Erythroblast (primary cell): Measurements from ENCODE around the gene LYPD4.
"Not testable (repeated sequence)": the region's sequence is repeated elsewhere in the genome, so short reads cannot be mapped to it uniquely, and the experiment has no call there.

Experiments used
- DNase-seq, 2 experiments: peaks; one replicate each; lab custom pipeline; 2025; lab: John Stamatoyannopoulos, UW
- GATA1 ChIP-seq: IDR thresholded peaks from 2 replicates; pipeline ENCODE4 v1.6.1; 2011; ENCODE audit warnings: low read depth, mild to moderate bottlenecking, control low read depth, low read length, moderate library complexity
- POLR2A ChIP-seq: IDR thresholded peaks from 2 replicates; pipeline ENCODE4 v1.6.1; 2011; ENCODE audit warnings: mild to moderate bottlenecking, low read length

LYPD4 gene

GRCh38 chr19:41810301-41810700 lies 34.2 kb downstream of the LYPD4 start:
- no peak for DNase-seq

DNA sequence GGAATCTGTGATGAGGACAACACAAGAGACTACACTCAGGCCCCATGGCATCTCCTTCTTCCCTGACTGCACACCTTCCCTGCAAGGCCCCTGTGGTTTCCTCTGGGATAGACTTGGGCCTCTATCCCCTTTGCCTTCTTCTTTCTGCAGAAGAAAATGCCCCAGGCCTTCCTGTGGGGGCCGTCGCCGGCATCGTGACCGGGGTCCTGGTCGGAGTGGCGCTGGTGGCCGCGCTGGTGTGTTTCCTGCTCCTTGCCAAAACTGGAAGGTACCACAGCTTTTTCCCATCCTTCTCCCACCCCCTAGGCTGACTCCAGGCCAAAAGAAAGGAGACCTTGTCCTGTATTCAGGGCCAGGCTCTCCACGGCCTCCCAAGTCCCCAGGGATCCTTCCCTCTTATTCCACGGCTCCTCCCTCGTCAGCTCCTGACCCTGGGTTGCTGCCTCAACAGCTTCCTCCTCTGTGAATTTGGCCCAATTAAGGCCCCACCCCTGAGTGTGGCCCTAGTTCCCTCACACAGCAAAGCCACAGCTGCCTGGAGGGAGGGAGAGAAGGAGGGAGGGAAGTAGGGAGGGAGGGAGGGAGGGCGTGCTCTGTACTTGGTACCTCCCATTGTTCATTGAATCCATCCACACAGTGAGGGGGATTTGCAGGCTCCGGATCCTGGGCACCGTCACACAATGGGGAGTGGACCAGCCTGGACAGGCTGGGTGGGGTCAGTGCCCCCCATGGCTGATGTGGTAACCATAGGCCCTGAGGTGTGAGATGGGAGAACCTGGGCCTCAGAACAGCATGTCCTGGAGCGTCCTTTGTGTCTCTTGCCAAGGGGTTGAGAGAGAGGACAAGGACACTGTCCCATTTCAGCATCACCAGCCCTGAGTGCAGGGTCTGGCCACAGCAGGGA lies 35.6 kb downstream of the LYPD4 start:
- DNase-seq = no peak
- TF ChIP-seq GATA1 (no peak), POLR2A (no peak)

More at GRCh38 chr19:41810301-41810700, 34.2 kb downstream of the LYPD4 start:
- TF ChIP-seq GATA1 (no peak), POLR2A (no peak)

- TF ChIP-seq POLR2A = no peak
- TF ChIP-seq GATA1 = no peak
- DNase-seq = no peak
Measured at GRCh38 chr19:41807176-41807575, 37.3 kb downstream of the LYPD4 start.

DNA sequence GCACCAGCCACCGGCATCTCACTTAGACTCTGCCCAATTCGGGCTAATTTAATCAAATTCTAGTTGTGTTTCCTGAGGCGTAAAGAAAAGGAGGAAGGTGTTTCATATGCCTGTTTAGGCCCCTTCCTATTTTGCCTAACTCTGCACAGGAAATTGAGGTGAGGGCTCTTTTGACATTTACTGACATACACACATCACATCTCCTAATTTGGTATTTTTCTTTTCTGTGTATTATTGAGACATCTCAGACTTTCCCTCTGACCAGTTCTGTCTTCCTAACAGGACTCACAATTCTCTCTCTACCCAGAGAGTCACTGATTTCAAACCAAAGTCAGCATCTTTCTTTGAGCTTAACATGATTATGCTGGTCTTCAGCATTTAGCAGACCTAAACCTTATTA lies 40.1 kb downstream of the LYPD4 start:
- no peak for DNase-seq
- TF ChIP-seq GATA1 (no peak), POLR2A (no peak)

DNA sequence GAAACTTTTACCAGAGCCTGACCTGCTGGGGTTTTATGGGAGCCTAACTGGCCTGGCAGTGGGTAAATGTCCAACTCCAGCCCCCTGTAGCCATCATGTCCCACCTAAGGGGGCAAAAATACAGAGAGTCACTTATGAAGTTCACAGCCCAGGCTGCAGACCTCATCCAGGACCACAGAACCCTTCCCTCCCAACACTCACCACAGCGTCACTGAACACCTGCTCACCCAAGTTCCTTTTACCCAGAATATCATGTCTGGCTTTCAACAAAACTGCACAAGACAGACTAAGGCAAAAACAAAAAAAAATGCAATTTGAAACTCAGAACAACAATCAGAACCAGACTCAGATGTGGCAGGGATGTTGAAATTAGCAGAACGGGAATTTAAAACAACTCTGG lies 41.7 kb downstream of the LYPD4 start:
- no peak for DNase-seq

DNA sequence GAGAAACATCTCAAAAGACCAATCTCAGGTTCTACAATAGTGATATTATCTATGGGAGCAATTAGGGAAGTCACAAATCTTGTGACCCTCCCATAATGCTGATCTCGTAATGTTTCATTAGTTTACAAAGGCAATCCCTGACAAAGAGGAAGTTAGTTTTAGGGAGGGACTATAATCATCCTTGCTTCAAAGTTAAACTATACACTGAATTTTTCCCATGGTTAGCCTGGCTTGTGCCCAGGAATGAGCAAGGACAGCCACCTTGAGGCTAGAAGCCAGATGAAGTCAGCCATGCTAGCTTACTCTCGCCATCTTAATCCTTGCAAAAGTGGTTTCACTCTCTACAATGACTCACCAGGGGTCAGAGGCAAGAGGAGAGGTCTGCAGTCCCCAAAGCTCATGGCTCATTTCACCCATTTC lies 42.7 kb downstream of the LYPD4 start:
- DNase-seq = no peak
- TF ChIP-seq POLR2A (no peak), GATA1 (no peak)

More for the DNA sequence above, 41.7 kb downstream of the LYPD4 start:
- TF ChIP-seq GATA1 = no peak
- no peak for TF ChIP-seq POLR2A

GRCh38 chr19:41801031-41801430 lies 43.5 kb downstream of the LYPD4 start:
- DNase-seq = no peak
- TF ChIP-seq POLR2A (no peak), GATA1 (no peak)

- DNase-seq = no peak
- TF ChIP-seq GATA1 (no peak), POLR2A (no peak)
Measured at GRCh38 chr19:41799444-41800000, 45.0 kb downstream of the LYPD4 start.

DNA sequence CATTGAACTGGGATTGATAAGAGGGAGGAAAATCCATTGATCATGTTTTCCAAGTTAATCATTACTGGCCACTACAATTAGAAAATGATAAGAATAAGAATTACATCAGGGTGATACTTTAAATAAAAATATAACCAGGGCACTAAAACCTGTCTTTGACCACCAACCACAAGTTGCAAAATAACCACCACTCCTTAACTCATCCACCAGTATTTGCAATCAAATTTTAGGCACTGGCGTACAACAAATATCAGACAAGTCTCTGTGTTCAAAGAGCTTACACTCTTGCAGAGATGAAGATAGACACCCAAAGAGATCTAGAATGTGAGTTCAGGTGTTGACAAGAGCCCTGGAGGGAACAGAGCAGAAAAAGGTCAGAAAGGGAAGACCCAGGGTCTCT lies 47.6 kb downstream of the LYPD4 start:
- no peak for TF ChIP-seq POLR2A
- no peak for TF ChIP-seq GATA1
- DNase-seq = no peak

DNA sequence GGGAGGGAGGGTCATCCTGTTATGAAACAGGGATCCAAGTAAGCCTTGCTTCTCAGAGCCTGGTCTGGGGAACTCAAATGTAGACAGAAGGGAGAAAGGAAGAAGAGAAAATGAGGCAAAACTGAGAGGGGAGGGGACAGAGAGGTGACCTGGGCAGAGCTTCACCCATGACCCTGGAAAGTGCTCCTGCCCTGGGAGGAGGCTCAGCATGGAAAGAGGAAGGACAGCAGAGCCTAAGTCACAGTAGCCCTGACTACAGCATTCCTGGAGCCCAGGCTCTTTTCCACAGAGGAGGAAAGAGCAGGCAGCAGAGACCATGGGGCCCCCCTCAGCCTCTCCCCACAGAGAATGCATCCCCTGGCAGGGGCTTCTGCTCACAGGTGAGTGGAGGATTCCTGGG lies 48.1 kb downstream of the LYPD4 start, which contains the start of gene CEACAM3:
TSS of gene CEACAM3 (plus strand) at position 226 of the 400 bp plus-strand sequence. CDS start at position 317, 91 bp downstream.
- TF ChIP-seq GATA1 (no peak), POLR2A (no peak)
- DNase-seq = no peak

DNA sequence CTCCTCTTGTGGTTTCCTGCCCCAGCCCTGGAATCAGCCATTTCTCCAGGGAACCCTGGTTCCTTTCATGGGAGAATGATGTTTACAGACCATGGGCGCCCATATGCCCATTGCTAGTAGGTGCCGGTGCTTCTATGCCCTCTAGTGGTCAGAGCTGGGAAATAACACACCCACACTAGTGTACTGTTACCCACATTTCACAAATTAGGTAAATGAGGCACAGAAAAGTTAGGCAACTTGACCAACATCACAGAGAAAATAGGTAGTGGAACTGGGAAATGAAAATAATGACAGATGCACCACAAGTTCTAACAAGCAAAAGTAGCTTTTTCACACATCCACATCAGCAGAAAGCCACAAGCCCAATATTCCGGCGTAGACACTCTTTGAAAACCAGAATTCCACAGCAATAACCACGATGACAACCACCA lies 49.4 kb downstream of the LYPD4 start:
- DNase-seq = peak; percentile 23 to 59

DNA sequence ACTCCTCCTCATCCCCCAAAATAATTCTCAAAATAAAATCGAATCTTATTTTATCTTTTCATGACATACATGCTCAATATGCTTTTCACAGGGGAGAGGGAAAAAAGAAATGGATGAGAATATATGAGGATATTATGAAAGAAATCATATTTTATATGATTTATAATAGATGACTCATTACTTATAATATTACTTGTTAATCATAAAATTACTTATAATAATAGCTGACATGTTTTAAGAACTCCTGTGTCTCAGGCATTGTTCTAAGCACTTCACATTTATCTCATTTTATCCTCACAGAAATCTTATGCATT lies 51.1 kb downstream of the LYPD4 start:
- TF ChIP-seq POLR2A (no peak), GATA1 (no peak)
- DNase-seq = no peak

More for the DNA sequence above, 49.4 kb downstream of the LYPD4 start:
- TF ChIP-seq POLR2A = no peak
- no peak for TF ChIP-seq GATA1

DNA sequence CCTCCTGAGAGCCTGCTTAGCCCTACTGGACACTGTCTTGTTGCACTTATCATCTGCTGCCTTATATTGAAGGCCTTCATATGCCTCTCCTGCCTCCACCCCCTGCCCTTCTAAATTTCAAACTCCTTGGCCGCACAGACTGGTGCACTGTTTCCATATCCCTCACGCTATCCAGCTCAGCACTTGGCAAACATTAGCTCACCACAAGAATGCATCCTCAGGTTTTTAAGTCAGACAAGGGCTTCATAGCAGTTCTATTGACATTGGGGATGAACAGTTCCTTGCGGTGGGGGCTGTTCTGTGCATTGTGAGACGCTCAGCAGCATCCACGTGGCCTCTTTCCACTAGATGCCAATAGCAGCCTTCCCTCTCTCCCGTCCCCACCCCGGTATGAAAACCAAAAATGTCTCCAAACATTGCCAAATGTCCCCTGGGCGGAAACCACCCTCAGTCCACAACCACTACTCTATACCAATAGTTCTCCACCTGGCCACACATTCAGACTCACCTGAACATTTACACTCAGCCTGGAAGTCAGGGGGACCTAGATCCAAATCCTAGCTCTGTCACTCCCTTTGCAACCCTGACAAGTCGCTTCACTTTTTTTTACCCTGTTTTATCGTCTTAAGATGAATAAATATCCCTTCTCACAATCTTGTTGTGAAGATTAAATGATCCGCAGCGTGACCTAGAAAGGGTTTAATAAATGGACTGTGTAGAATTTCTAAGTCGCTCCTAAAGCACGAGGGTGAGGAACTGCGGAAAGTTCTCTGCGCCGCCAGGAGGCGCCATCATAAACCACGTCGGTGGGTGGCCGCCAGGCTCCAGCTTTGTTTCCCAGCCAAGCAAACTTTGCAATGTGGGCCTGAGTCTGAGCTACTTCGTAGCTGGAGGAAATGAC lies 51.7 kb downstream of the LYPD4 start:
- TF ChIP-seq GATA1 (no peak), POLR2A (no peak)
- DNase-seq = peak; percentile 39 to 60

DNA sequence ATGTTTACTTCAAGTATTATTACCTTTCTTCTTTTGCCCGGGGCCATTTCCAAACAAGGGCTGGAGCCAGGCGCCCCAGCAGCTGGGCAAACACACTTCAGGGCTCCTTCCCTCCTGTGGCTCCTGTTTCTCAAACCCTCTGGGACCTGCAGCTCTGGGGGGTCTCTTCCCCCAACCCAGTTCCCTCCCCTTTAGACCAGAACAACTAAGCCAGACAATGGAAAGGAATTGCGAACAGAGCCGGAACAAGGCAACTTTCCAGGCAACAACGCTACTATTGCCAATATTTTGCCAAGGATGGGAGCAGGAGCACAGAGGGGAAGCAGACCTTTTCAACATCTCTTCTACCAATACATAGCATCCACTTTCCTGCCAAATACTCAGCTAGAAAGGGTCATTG lies 55.4 kb downstream of the LYPD4 start:
- DNase-seq = not testable (repeated sequence)

GRCh38 chr19:41788518-41788917 lies 56.0 kb downstream of the LYPD4 start:
- not testable (repeated sequence) for DNase-seq
